Transverse colon (tissue), 4 donors: ENCODE measurements around the gene CNTN5. TPM values are rescaled to one million over a fixed set of nuclear protein-coding genes. Genes with fewer than 3 reads are reported as not detected.

Experiments
- DNase-seq: peaks from one replicate; pipeline ENCODE4 v3.0.0-alpha.2; 2019
- H3K27ac ChIP-seq, 4 donors: fragments of 200-600 bp; sonication (generic); 2 replicates each; pipeline ENCODE4 v1.5.1; 2016 to 2018; ENCODE audit warnings: inconsistent platforms in 4 of 4
- H3K27me3 ChIP-seq: fragments of 200-600 bp; sonication (generic); 2 replicates; pipeline ENCODE4 v1.5.1; 2017; ENCODE audit warnings: inconsistent platforms
- H3K36me3 ChIP-seq, 4 donors: fragments of 200-600 bp; sonication (generic); 2 replicates each; pipeline ENCODE4 v1.5.1; 2017 to 2019; ENCODE audit warnings: inconsistent platforms in 4 of 4
- H3K4me1 ChIP-seq, 4 donors: fragments of 200-600 bp; sonication (generic); 2 replicates each; pipeline ENCODE4 v1.5.1; 2017 to 2020; ENCODE audit warnings: inconsistent platforms in 4 of 4
- H3K4me3 ChIP-seq, 4 donors: fragments of 200-600 bp; sonication (generic); 1 replicate in 1 of 4; 2 replicates in 3 of 4; pipeline versions ENCODE4 v1.5.1 to v1.6.1; 2017 to 2019; ENCODE audit warnings: inconsistent platforms in 4 of 4
- H3K9me3 ChIP-seq, 2 donors: fragments of 200-600 bp; sonication (generic); 2 replicates each; pipeline ENCODE4 v1.5.1; 2017 to 2019; ENCODE audit warnings: inconsistent platforms in 2 of 2
- EP300 ChIP-seq: sonication (generic); formaldehyde crosslinking; IDR thresholded peaks from one replicate; pipeline ENCODE4 v1.6.1; 2017; ENCODE audit warnings: antibody characterized with exemption, low read depth
- POLR2A ChIP-seq: fragments of 450-650 bp; IDR thresholded peaks from one replicate; pipeline ENCODE4 v1.6.1; 2016; ENCODE audit warnings: antibody characterized with exemption, mild to moderate bottlenecking, moderate library complexity
- POLR2AphosphoS5 ChIP-seq, 3 donors: sonication (generic); formaldehyde crosslinking; IDR thresholded peaks; one replicate each; pipeline ENCODE4 v1.6.1; 2016; ENCODE audit warnings: antibody characterized with exemption in 3 of 3
- WGBS, 2 donors: methylation state at CpG; one replicate each; pipeline ENCODE4 v1.1.5; 2018; ENCODE audit warnings: low coverage in 1 of 2; 5-methylcytosine and 5-hydroxymethylcytosine counted together
- in situ Hi-C, 4 donors: fragments of 200-750 bp; cut with MboI; loops; one replicate each; pipeline versions ENCODE4 v1.15.0 to v1.15.1; 2017; ENCODE audit warnings: low sequenced_read_pairs in 3 of 4, low pct_ligation_motif_present in 1 of 4, low pct_unique_long_range_greater_than_20kb in 1 of 4
- intact Hi-C: fragments of 100-400 bp; cut with DNase I; formaldehyde crosslinking; loops from one replicate; pipeline ENCODE4 v1.15.1; 2023; ENCODE audit warnings: low total_unique reads
- total RNA-seq, 4 donors: library from RNA; depleted of rRNA; stranded (reverse); fragments of >200 nt; gene quantifications; one replicate each; pipeline ENCODE4 v1.1.0, GENCODE V29; 2016
- TF ChIP-seq, protein P1 (sequence below), 5 experiments: fragments of 200-600 bp in 3 of 5; fragments of 450-650 bp in 2 of 5; sonication (generic) in 3 of 5; IDR thresholded peaks; 1 replicate in 2 of 5; 2 replicates in 3 of 5; pipeline ENCODE4 v1.5.1; 2016 to 2017; ENCODE audit warnings: antibody characterized with exemption in 5 of 5, inconsistent platforms in 3 of 5, mild to moderate bottlenecking in 2 of 5, moderate library complexity in 1 of 5

The CNTN5 gene
- total RNA-seq, 4 donors from 2014 or later, result 0.14 TPM; not detected in 3

GRCh38 chr11:100009728-100010127 lies 989.0 kb downstream of the CNTN5 start:
- in situ Hi-C loops, result no loop called here
- no peak overlapping the region for H3K27ac ChIP-seq

DNA sequence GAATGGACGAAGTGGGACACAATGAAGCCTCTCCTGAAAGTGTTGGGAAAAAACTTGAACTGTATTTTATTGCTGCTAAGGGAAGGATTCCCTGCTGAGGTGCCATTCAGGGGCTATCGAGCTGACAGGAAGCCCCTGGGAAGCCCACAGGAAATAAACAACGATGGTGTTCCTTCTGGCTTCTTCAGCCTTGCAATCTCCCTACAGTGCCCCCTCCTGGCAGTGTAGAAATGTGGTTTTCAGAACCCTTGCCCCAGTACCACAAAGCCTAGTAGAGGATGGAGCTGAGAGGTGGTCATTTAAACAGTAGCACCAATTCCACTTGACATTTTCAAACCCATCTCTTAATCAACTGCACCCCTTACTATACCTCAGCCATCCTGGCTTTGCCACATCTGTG lies 989.6 kb downstream of the CNTN5 start:
- in situ Hi-C loops, result no loop called here
- WGBS, 2 donors, result 29 to 65% methylated on average over 1 to 3 of the region's 3 CpGs
- Histone ChIP-seq H3K4me3 (no peak overlapping the region), H3K27me3 (no peaks in the 10 kb centered on the region), H3K27ac (no peak overlapping the region), H3K36me3 (no peaks in the 10 kb centered on the region), H3K4me1 (no peaks in the 10 kb centered on the region), H3K9me3 (no peaks in the 10 kb centered on the region)
- DNase-seq, result no peak
- intact Hi-C loops, result no loop called here
- TF ChIP-seq POLR2A (no peak), EP300 (no peak), POLR2AphosphoS5 (IDR thresholded peaks at IDR 0.05) (no peak)
- TF ChIP-seq, protein P1, sequence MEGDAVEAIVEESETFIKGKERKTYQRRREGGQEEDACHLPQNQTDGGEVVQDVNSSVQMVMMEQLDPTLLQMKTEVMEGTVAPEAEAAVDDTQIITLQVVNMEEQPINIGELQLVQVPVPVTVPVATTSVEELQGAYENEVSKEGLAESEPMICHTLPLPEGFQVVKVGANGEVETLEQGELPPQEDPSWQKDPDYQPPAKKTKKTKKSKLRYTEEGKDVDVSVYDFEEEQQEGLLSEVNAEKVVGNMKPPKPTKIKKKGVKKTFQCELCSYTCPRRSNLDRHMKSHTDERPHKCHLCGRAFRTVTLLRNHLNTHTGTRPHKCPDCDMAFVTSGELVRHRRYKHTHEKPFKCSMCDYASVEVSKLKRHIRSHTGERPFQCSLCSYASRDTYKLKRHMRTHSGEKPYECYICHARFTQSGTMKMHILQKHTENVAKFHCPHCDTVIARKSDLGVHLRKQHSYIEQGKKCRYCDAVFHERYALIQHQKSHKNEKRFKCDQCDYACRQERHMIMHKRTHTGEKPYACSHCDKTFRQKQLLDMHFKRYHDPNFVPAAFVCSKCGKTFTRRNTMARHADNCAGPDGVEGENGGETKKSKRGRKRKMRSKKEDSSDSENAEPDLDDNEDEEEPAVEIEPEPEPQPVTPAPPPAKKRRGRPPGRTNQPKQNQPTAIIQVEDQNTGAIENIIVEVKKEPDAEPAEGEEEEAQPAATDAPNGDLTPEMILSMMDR (IDR thresholded peaks at IDR 0.05), result no peak

More at GRCh38 chr11:100009728-100010127, 989.0 kb downstream of the CNTN5 start:
- Histone ChIP-seq H3K4me3 (no peak overlapping the region), H3K27me3 (no peaks in the 10 kb centered on the region), H3K9me3 (no peaks in the 10 kb centered on the region), H3K36me3 (no peaks in the 10 kb centered on the region), H3K4me1 (no peaks in the 10 kb centered on the region)
- intact Hi-C loops, result no loop called here
- DNase-seq, result no peak
- WGBS, 2 donors, result 45 to 46% methylated on average over 3 of the region's 3 CpGs
- no peak for TF ChIP-seq EP300
- TF ChIP-seq POLR2A, result no peak
- TF ChIP-seq POLR2AphosphoS5 (IDR thresholded peaks at IDR 0.05), result no peak
- TF ChIP-seq, protein P1 (IDR thresholded peaks at IDR 0.05), result no peak

DNA sequence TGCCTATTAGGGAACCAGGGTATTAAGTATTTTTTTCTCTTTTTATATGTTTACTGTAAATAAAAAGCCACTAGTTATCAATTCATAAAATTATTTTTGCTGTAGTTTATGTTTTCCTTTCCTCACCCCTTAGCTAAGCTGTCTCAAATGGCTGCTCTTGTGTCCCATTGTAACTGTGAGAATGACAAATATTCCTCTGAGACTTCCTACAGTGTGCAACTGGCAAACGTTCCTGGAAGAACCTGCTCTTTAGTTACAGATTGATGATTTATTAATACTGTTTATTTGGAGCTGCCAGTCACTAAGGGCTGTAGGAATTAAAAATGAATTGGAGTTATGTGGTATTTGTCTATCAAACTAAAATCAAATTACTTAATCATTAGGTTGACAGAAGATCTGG lies 990.9 kb downstream of the CNTN5 start:
- Histone ChIP-seq H3K4me1 (no peaks in the 10 kb centered on the region), H3K4me3 (no peak overlapping the region), H3K36me3 (no peaks in the 10 kb centered on the region), H3K27me3 (no peaks in the 10 kb centered on the region), H3K9me3 (no peaks in the 10 kb centered on the region), H3K27ac (no peak overlapping the region)
- TF ChIP-seq EP300 (no peak), POLR2AphosphoS5 (IDR thresholded peaks at IDR 0.05) (no peak), POLR2A (no peak)
- TF ChIP-seq, protein P1 (IDR thresholded peaks at IDR 0.05), result no peak
- in situ Hi-C loops (no loop called here), intact Hi-C loops (no loop called here)
- no peak for DNase-seq
- WGBS, 2 donors, result 12 to 18% methylated on average over 1 of the region's 1 CpG

DNA sequence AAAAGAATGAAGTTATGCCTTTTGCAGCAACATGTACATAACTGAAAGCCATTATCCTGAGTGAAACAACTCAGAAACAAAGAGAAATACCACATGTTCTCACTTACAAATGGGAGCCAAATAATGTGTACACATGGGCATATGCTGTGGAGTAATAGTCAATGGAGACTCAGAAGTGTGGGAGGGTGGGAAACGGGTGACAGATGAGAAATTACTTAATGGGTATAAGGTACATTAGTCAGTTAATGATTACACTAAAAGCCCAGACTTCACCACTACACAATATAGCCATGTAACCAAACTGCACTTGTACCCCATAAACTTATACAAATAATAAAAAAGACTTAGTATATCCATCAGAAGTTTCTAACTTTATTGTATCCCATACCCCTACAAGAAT lies 992.3 kb downstream of the CNTN5 start:
- no peaks in the 10 kb centered on the region for H3K4me1 ChIP-seq
- DNase-seq, result no peak
- intact Hi-C loops (no loop called here), in situ Hi-C loops (no loop called here)
- no peaks in the 10 kb centered on the region for H3K27me3 ChIP-seq
- H3K9me3 ChIP-seq, result no peaks in the 10 kb centered on the region
- no peak overlapping the region for H3K27ac ChIP-seq
- TF ChIP-seq, protein P1 (IDR thresholded peaks at IDR 0.05), result no peak
- no peak for TF ChIP-seq POLR2AphosphoS5 (IDR thresholded peaks at IDR 0.05)
- no peak for TF ChIP-seq POLR2A
- TF ChIP-seq EP300, result no peak
- H3K4me3 ChIP-seq, result no peak overlapping the region
- WGBS, 2 donors, result 57 to 68% methylated on average over 1 of the region's 1 CpG
- H3K36me3 ChIP-seq, result no peaks in the 10 kb centered on the region
